Stimulated activated CD8-positive, alpha-beta memory T cell treated with anti-CD3 and anti-CD28 coated beads, Interleukin-4, amount 100 ng/mL, for 24 hours (primary cell): ENCODE data around the gene STK36.

Experiments
- DNase-seq: peaks from one replicate; pipeline ENCODE4 v3.0.0-alpha.2; 2020; ENCODE audit warnings: low read depth

STK36 gene

DNA sequence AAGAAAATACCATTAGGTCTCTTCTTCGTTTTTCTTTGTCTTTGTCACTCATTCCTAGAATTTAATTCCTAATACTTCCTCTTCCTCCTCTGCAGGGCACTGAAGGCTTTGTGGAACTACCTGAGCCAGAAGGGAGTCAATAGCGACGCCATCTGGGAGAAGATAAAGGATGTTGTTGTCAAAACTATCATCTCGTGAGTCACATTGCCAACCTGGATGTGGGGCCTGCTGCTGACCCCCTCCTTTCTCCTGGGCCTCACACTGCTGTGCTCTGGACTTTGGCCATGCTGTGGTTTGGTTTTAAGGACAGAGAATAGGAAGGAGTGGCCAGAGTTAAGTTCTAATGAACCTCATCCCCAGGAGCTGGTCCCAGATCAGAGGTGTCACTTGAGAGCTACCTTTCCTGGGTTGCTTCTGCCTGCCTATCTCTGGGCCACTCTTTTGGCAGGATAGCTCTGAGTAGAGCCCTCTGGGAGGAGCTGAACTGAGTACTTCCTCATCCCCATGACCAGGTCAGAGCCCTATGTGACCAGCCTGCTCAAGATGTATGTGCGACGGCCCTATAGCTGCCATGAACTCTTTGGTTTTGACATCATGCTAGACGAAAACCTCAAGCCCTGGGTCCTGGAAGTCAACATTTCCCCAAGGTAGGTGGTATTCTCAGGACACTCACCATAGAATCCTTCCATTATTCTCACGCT, 77.0 kb downstream of the STK36 start:
- no peak for DNase-seq
